Bone marrow (tissue), 2 donors: ENCODE results near the gene IL20RA.
A peak's percentile ranks its signal among the peaks of the same experiment; 100 is the strongest.
"Not testable (repeated sequence)": the region's sequence is repeated elsewhere in the genome, so short reads cannot be mapped to it uniquely, and the experiment has no call there.

ENCODE experiments used
- DNase-seq, 2 donors: peaks; one replicate each; lab custom pipeline; 2025; lab: John Stamatoyannopoulos, UW

IL20RA gene

DNA sequence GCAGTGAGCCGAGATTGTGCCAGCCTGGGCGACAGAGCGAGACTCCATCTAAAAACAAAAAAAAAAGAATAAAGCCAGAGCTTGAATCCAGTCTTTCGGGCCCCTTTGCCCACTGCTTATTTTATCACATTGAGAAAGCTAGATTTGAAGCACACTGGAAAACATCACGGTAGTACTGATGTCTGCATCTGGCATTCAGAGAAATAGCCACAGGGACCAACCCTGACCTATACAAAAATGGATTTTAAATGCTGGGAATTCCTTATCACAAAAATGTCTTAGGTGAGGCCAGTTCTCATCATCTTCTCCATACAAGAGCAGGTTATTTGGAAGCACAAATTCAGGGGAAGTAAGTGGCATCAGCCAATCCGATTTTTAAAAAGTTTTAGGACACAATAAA lies 73.2 kb downstream of the IL20RA start:
- DNase-seq = no peak

DNA sequence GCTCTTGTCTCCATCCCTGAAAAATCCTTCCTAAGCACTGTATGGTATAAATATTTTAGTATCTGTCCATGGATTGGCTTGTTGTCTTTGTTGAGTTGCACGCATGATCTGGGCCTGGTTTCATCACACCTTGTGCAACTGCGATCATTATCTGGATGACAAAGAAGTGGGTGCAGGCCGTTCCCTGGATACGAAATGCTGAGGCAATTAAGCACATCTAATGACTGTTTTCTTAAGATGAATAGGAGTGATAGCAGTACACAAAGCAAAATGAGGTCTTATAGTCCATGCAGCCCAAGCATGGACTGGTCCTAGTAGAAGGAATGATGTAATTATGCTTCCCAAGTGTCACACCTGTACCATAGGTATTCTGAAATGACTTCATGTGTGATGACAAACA lies 74.8 kb downstream of the IL20RA start:
- DNase-seq = no peak

DNA sequence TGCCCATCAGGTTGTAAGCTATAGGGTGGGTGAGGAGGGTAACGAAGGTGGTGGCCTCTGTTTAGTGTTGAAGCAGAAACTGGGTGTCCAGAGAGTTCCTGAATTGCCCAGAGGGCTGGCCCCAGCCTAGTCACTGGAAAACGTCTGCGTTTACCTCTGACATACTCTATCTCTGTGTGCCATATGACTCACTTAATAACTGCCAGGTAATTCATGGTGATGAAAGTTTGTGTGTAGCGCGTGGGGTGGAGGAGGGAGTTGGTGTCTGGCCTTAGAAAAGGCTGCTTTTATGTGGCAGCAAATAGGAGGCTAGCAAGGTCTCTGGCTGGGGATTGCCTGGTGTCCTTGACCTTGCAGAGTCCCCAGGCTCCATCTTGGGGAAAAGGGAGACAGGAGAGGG lies 75.3 kb downstream of the IL20RA start:
- DNase-seq = no peak

DNA sequence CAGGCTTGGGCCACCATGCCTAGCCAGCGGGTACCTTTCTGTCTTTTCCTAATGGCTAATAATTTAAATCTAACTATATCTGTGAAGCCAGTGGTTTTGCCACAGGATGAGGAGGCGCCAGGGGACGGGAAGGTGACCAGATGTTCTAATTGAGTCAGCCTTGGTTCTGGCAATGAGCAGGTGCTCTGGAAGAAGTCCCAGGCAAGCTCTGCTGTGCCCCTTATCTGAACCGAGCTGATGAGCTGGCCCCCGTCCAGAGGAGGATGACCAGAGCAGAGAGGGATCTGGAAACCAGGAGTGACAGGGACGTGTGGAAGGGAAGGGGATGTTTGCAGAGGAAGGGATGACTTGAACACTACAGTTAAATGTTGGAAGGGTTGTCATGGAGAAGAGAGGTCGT lies 75.9 kb downstream of the IL20RA start:
- no peak for DNase-seq

DNA sequence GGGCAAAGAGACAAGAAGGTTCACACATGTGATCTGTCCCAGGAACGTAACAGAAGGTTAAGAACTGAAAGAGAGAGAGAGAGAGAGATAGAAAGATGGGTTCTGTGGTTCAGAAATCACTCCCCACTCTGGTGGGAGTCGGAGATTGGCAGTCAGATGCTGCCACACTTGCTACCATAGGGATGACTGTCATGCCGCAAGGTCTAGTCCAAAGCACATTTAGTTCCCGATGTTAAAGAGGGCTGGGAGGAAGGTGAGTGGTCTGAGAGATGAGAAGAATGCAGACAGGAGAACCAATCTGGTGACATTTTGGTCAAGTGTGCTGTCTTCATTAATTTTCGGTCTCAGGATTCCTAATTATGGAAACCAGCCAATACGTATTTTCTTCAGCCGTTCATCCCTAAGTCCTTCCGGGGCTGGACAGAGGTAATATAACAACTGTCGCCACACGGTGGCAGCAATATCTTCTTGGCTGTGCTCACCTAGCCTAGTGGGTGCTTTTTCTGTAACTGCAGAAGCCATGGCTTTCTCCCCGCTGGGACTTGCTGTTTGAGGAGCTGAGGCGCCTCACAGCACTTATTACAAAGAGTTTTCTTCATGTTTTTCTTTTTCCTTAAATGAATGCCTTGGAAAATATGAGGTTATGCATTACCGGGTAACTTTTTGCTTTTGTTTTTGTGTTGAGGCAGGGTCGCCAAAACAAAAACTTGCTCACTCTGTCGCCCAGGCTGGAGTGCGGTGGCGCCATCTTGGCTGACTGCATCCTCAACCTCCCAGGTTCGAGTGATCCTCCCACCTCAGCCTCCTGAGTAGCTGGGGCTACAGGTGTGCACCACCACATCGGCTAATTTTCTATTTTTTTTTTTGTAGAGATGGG lies 76.7 kb downstream of the IL20RA start:
- peak; percentile 10 to 28 for DNase-seq

DNA sequence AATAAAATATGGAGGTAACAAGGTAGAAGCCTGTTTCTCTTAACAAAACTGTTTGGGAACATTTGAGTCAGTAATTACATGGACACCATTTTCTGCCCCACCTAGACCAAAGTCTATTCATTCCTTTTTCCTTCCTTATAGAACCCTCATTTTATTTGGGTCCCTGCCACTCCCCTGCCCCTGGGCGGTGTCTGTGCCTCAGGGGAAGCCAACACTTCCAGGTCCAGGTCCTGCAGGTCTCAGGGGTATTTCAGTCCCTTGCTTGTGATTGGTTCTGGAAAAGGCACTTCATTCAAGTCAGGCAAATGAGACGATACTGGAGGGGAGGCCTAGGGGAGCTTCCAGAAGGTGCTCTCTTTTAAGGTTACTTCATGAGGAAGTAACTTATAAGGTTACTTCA lies 80.4 kb downstream of the IL20RA start:
- DNase-seq = no peak

DNA sequence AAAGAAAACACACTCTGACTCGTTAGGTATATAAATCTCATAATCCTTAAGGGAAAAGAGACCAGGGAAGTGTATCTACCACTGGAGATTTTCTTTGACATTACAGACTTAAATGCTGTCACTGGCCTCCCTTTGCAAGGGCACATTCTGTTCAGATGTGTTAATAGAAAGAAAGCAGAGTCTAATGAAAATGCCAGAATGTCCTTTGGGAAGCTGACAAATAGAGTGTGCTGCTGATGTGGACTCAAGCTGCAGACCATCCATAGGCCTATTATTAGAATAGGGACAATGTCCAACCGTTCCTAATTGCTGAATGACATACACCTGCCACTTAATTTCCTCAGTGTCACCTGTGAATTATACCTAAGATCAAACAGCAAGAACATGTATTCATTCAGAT lies 81.5 kb downstream of the IL20RA start:
- DNase-seq = no peak

DNA sequence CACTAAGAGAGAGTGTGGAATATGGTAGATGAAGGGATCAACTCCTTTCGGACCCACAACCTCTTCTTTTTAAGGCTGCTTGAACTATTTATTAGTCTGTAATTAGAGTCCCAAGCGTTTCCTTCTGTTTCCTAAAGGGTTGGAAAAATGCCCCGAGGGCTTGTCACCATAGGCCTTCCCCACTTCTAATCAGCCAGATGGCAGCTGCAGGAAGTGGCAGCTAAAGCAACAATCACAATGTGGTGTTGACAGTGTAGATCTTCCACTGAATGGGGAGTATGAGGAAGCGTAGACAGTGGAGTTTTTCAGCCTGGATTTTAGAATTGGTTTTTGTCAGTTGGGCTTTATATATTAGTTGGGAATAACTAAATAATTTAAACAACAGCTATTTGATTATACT lies 82.1 kb downstream of the IL20RA start:
- DNase-seq = peak in 1 of 2 donors; percentile 48

DNA sequence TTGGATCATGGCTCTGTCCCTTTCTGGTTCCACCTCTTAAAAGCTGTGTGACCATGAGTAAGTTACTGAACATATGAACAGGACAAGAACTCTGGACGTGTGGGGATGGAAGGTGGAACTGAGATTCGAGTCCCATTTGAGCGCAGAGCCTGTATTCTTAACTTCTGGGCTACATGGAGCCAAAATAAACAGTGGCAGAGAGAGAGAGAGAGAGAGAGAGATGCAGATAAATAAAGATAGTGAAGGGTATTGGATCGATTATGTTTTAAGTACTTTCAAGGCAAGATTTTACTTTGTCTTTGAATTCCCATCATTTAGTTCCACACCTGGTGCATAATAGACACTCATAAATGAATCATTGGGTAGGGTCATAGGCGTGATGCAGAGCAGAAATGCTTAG lies 82.9 kb downstream of the IL20RA start:
- no peak for DNase-seq

DNA sequence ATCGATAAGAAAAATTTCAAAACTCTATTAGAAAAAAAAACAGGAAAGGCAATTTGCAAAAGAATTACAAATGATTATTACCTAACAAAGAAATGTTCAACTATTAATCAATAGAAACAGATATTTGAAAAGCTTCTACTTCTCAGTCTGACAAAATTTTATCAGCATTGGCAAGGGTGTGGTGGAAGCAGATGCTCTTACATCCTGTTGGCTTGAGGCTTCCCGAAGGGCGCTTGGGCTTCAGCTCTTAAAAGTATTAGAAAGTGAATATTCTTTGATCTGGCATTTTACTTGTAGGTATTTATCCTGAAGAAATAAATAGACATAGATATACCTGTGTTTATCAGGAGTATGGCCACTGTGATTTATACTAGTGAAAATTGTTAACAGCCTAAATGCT lies 84.0 kb downstream of the IL20RA start:
- DNase-seq = no peak

DNA sequence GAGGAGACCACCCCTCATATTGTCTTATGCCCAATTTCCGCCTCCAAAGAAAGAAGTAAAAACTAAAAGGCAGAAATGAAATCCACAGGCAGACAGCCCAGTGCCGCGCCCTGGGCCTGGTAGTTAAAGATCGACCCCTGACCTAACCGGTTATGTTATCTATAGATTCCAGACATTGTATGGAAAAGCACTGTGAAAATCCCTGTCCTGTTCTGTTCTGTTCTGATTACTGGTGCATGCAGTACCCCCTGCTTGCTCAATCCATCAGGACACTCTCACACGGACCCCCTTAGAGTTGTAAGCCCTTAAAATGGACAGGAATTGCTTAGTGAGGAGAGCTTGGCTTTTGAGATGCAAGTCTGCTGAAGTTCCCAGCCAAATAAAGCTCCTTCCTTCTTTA lies 84.8 kb downstream of the IL20RA start:
- DNase-seq = not testable (repeated sequence)

DNA sequence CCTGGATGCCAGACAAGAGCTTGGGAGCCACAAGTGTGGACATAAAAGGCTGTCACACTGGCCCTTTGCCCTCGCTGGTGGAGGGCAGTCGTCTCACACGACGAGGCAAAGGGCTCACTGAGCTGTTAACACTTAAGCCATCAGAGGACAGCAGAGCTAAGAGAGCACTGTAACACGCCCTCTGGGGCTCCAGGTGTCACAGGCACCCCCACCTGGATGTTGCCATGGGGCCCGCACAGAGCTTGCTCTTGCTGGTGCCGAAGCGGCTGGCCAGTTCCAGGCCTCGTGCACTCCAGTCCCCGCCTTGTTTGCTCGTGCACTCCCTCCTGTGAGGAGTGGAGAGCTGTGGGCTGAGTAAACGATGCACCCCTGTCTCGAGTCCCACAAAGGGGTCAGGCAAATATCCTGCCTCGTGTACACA lies 85.3 kb downstream of the IL20RA start:
- no peak for DNase-seq

DNA sequence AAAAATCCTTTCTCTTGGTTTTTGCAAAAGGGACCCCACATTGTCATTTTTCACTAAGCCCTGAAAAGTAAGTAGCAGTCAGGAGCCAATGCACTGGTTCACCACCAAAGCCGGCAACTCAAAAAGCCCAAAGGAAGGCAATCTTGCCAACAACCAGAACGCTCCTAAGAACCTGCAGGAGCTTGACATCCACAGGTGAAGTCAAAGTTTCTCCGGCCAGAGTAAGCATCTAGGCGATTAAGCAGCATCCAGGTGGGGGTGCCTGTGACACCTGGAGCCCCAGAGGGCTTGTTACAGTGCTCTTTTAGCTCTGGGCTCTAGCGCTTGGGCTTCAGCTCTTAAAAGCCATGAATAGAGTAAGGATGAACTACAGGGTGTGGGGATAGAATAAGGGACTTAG lies 86.6 kb downstream of the IL20RA start:
- no peak for DNase-seq

DNA sequence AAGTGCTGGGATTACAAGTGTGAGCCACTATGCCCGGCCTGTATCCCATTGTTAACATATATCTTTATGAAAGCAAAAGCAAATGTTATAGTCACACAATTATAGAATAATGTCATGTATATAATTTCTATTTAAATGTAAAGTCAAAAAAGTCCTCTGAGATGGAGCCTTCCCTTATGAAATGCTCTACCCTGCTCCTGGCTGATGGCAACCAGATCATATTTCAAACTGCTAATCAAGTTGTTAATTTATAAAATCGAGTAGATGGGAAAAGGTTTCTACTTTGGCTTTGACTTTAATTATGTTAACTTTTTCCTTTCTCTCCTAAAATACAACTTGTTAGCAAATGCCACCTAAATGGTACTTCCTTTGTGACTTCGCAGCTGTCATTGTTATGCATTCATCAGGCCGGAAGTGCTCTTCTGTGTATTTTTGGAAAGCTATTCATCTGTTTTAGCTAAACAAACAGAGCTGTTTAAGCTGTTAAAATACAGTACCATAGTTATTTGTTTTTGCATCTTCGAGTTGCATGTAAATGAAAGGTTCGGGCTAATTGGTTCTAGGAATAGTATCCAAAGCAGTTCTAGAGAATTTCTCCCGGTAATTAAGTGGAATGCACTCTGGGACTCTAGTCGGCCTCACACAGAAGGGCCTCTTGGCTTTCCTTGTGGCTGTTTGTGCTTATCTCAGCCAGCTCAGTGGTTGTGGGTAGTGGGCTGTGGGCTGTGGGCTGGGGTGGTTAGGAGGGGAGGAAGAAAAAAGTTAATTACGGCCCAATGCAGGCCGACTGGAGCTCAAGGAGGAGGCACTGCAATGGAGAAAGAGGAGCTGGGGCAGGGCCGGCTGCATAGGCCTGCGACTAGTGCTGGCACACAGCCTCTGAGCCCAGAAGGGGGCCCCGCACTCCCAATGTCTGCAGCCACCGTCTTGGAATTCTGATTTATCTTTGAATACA lies 87.9 kb downstream of the IL20RA start:
- DNase-seq = peak in 1 of 2 donors; percentile 19

DNA sequence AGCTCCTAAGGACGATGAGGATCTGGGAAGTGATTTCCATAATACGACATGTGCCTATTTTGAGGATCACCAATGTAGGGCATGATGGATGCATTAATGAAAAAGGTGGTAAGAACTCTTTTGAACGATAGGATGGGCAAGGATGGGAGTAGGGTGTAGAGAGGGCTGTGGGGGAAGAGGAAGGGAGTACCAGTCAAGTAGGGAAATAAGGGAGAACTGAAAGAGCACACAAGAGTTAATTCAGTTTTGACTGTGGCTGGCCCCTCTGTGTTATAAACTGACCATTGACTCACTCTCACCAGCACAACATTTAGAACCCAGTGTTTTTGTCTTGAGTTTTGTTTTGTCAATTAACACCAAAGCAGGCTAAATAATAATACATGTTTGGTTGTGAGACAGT lies 89.6 kb downstream of the IL20RA start:
- no peak for DNase-seq

DNA sequence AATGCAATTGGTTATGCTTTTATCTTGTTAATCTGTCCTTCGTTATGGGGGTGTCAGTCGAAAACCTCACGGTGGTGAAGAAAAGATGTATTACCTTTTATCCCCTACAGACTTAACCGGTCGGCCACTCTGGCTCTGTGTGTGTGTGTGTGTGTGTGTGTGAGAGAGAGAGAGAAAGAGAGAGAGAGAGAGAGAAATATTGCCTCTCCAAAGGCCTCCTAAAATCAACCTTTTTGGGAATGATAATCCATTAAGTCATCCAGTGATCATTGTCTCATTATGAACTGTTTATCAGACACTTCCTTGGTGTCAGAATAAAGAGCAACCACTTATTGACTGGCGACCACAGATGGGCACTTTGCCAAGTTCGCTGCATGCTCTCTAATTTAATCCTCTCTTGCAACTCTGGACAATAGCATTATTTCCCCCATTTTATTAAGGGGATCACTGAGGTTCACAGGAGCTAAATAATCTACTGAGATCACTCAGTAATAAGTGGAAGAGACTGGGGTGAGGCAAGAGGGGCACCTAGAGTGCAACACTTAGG lies 92.0 kb downstream of the IL20RA start:
- no peak for DNase-seq

DNA sequence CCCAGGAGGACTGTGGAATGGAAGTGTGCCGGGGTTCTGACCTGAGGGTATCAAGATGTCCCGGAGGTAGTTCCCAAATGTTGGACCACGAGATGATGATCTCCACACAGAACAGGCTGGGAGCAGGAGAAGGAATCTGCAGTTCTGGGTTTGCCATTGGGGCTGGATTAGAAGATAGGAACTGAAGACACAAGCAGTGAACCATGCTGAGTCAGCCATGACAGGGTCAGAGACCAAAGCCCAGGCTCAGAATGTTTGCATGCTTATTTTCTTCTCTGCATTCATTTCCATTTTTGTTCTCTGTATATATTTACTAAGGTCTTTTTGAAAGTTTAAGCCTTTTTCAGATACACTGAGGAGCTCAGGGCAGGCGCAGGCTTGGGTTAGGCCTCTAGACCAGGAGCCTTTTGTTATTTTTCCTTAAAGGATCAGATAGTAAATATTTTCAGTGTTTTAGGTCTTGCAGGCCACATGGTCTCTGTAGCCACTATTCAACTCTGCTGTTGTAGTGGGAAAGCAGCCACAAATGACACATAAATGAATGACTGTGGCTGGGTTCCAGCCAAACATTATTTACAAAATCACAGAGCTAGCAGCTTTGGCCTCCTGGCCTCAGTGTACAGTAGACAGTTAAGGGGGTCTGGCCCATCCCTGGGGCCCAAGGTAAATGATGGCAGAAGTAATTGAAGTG lies 94.2 kb downstream of the IL20RA start:
- no peak for DNase-seq
